ENCODE measurements around the gene MUC2.

DNA sequence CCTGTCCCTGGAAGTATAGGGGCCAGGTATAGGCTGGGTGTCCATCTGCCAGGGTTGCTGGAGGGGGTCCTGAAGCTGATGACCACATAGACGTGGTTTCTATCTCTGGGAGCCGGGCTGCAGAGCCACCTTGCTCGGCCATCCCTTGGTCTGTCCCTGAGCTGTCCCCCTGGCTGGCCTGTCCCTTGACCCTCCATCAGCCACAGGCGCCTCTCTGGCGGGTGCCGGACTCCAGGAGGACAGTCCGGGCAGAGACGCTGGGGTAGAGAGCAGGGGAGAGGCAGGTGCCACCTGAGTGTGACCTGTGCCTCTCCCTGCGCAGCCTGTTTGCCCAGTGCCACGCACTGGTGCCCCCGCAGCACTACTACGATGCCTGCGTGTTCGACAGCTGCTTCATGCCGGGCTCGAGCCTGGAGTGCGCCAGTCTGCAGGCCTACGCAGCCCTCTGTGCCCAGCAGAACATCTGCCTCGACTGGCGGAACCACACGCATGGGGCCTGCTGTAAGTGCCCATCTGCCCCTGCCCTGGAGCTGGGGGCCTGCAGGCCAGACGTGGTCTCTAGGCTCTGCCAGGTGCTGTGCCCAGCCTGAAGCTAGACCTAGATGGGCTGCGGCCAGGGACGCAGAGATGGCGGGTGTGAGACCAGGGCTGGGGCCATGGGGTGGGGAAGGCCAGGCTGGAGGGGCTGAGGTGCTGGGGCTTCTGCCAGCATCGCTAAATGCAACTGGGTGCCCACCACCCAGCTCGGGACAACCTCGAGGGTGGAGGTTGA is 29.9 kb downstream of the MUC2 start:
- TF ChIP-seq POLR2AphosphoS5 (IDR thresholded peaks at IDR 0.05; ENCODE audit: insufficient read depth in 1 of 2, low read depth in 1 of 2) (no peak), CTCF (IDR thresholded peaks at IDR 0.05) (no peak), POLR2A (IDR thresholded peaks at IDR 0.05) (no peak)

All from vagina (tissue), 2 donors.